ENCODE measurements around the gene EIF4E3. TPM values are rescaled to one million over a fixed set of nuclear protein-coding genes. Genes with fewer than 3 reads are reported as not detected.

The EIF4E3 gene
- total and polyA plus RNA-seq, 7 donors, result 10.3 to 60.1 (median 48.6) TPM

GRCh38 chr3:71673486-71673885 lies 51.7 kb downstream of the EIF4E3 start:
- H3K27me3 ChIP-seq (ENCODE audit: insufficient read depth in 3 of 3, low read length in 2 of 3), result no peaks in the 10 kb centered on the region
- H3K9me3 ChIP-seq, result no peaks in the 10 kb centered on the region
- ATAC-seq (no peak), DNase-seq (no peak)
- no peak overlapping the region for H3K27ac ChIP-seq
- H3K4me3 ChIP-seq, result no peak overlapping the region
- intact Hi-C loops (cut with DNase I), result no loop called here
- no peaks in the 10 kb centered on the region for H3K4me1 ChIP-seq
- 93 to 95% (median 94%) methylated on average over 1 of the region's 1 CpG for WGBS, 3 donors
- no peak for TF ChIP-seq CTCF (IDR thresholded peaks at IDR 0.05)
- peaks cover 0 to 4% of the 10 kb centered on the region in 2 donors for H3K36me3 ChIP-seq (ENCODE audit: insufficient read depth in 1 of 2, low read depth in 1 of 2)

- H3K4me1 ChIP-seq, result no peaks in the 10 kb centered on the region
- no peak for TF ChIP-seq CTCF (IDR thresholded peaks at IDR 0.05)
These were observed 52.4 kb downstream of the EIF4E3 start for GRCh38 chr3:71672807-71673206.

GRCh38 chr3:71672340-71672739 lies 52.9 kb downstream of the EIF4E3 start:
- H3K4me1 ChIP-seq, result no peaks in the 10 kb centered on the region
- H3K9me3 ChIP-seq, result no peaks in the 10 kb centered on the region
- TF ChIP-seq CTCF (IDR thresholded peaks at IDR 0.05), result no peak
- 77 to 78% (median 78%) methylated on average over 9 of the region's 9 CpGs for WGBS, 3 donors
- DNase-seq (no peak), ATAC-seq (no peak)
- H3K36me3 ChIP-seq (ENCODE audit: insufficient read depth in 1 of 2, low read depth in 1 of 2), result no peaks in the 10 kb centered on the region
- H3K27me3 ChIP-seq (ENCODE audit: insufficient read depth in 3 of 3, low read length in 2 of 3), result no peaks in the 10 kb centered on the region
- intact Hi-C loops (cut with DNase I), result no loop called here
- H3K27ac ChIP-seq, result no peak overlapping the region
- H3K4me3 ChIP-seq, result no peak overlapping the region

More at GRCh38 chr3:71672807-71673206, 52.4 kb downstream of the EIF4E3 start:
- Histone ChIP-seq H3K27me3 (ENCODE audit: insufficient read depth in 3 of 3, low read length in 2 of 3) (no peaks in the 10 kb centered on the region), H3K9me3 (no peaks in the 10 kb centered on the region), H3K4me3 (no peak overlapping the region), H3K27ac (no peak overlapping the region), H3K36me3 (ENCODE audit: insufficient read depth in 1 of 2, low read depth in 1 of 2) (peaks cover 0 to 4% of the 10 kb centered on the region in 2 donors)
- intact Hi-C loops (cut with DNase I), result no loop called here
- DNase-seq (no peak), ATAC-seq (no peak)
- WGBS, 3 donors, result 67 to 73% (median 70%) methylated on average over 6 of the region's 6 CpGs

GRCh38 chr3:71671216-71671845 lies 53.9 kb downstream of the EIF4E3 start:
- WGBS, 3 donors, result 82 to 87% (median 84%) methylated on average over 19 of the region's 19 CpGs
- DNase-seq (no peak), ATAC-seq (no peak)
- no peak for TF ChIP-seq CTCF (IDR thresholded peaks at IDR 0.05)
- Histone ChIP-seq H3K27me3 (ENCODE audit: insufficient read depth in 3 of 3, low read length in 2 of 3) (no peaks in the 10 kb centered on the region), H3K27ac (no peak overlapping the region), H3K9me3 (no peaks in the 10 kb centered on the region), H3K36me3 (ENCODE audit: insufficient read depth in 1 of 2, low read depth in 1 of 2) (no peaks in the 10 kb centered on the region), H3K4me3 (no peak overlapping the region), H3K4me1 (no peaks in the 10 kb centered on the region)
- intact Hi-C loops (cut with DNase I), result no loop called here

- 58 to 61% (median 59%) methylated on average over 3 of the region's 3 CpGs for WGBS, 3 donors
- TF ChIP-seq CTCF (IDR thresholded peaks at IDR 0.05), result no peak
- intact Hi-C loops (cut with DNase I), result no loop called here
These were observed 62.6 kb downstream of the EIF4E3 start for GRCh38 chr3:71662568-71662967.

More at GRCh38 chr3:71662568-71662967, 62.6 kb downstream of the EIF4E3 start:
- ATAC-seq (no peak), DNase-seq (no peak)
- no peak overlapping the region for H3K27ac ChIP-seq
- no peaks in the 10 kb centered on the region for H3K9me3 ChIP-seq
- no peaks in the 10 kb centered on the region for H3K36me3 ChIP-seq (ENCODE audit: insufficient read depth in 1 of 2, low read depth in 1 of 2)
- H3K27me3 ChIP-seq (ENCODE audit: insufficient read depth in 3 of 3, low read length in 2 of 3), result no peaks in the 10 kb centered on the region
- no peak overlapping the region for H3K4me3 ChIP-seq
- peaks cover 9% of the 10 kb centered on the region for H3K4me1 ChIP-seq
